Measurements from ENCODE around the gene ZNF474. TPM values are rescaled to one million over a fixed set of nuclear protein-coding genes. Genes with fewer than 3 reads are reported as not detected.

Gene ZNF474
- total RNA-seq, 2 donors from 2014 or later, result not detected

Other genes with a start within 250 kb of the ZNF474 start
- gene SRFBP1, start 167.6 kb upstream of the ZNF474 start, total RNA-seq, result 1 to 10 TPM; 6.4 to 8.4 TPM
- 10 to 100 TPM; 10.1 to 11.6 TPM for gene LOX, start 51.3 kb upstream of the ZNF474 start, total RNA-seq
- 1 to 10 TPM; 8.1 to 9.5 TPM for gene SNCAIP, start 182.7 kb downstream of the ZNF474 start, total RNA-seq

Measured in right atrium auricular region (tissue), 2 donors.